AG04449 (cell line): ENCODE results near the gene RPL22.

ENCODE experiments used
- CTCF ChIA-PET: fragments of 350-600 bp; formaldehyde crosslinking; extraction: SDS; loops from one replicate; lab custom pipeline; 2021; ENCODE audit warnings: antibody characterized with exemption; lab: Yijun Ruan, JAX
- POLR2A ChIA-PET: fragments of 400-600, 350-600 bp; formaldehyde crosslinking; extraction: SDS; loops from one replicate; lab custom pipeline; 2020; ENCODE audit warnings: antibody characterized with exemption, inconsistent platforms; lab: Yijun Ruan, JAX
- DNase-seq: peaks from one replicate; pipeline ENCODE4 v3.0.0-alpha.2; 2010; ENCODE audit warnings: low read depth, low spot score
- H3K4me3 ChIP-seq: 2 replicates; pipeline ENCODE4 v1.5.1; 2011; ENCODE audit warnings: low read depth, mild to moderate bottlenecking, control low read depth, low read length
- TF ChIP-seq, protein P1 (sequence below): IDR thresholded peaks from one replicate; pipeline ENCODE4 v1.5.1; 2011; ENCODE audit warnings: mild to moderate bottlenecking, moderate library complexity, low read length, control low read depth, inconsistent platforms; ENCODE audit not compliant: insufficient read depth; ENCODE audit errors: missing control alignments

RPL22 gene

DNA sequence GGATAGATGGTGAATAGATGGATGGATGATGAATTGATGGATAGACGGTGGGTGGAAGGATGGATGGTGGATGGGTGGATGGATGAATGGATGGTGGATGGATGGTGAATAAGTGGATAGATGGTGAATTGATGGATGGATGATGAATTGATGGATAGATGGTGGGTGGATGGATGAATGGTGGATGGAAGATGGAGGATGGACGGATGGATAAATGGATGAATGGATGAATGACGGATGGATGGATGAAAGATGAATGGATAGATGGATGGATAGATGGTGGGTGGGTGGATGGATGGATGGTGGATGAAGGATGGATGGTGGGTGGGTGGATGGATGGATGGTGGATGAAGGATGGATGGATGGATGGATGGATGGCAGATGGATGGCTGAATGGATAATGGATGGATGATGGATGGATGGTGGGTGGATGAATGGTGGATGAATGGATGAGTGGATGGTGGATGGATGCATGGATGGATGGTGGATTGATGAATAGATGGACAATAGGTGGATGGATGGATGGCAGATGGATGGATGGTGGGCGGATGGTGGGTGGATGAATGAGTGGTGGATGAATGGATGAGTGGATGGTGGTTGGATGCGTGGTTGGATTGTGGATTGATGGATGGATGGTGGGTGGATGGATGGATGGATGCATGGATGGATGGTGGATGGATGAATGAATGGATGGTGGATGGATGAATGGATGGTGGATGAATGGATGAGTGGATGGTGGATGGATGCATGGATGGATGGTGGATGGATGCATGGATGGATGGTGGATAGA is 24.6 kb downstream of the RPL22 start:
- TF ChIP-seq, protein P1, sequence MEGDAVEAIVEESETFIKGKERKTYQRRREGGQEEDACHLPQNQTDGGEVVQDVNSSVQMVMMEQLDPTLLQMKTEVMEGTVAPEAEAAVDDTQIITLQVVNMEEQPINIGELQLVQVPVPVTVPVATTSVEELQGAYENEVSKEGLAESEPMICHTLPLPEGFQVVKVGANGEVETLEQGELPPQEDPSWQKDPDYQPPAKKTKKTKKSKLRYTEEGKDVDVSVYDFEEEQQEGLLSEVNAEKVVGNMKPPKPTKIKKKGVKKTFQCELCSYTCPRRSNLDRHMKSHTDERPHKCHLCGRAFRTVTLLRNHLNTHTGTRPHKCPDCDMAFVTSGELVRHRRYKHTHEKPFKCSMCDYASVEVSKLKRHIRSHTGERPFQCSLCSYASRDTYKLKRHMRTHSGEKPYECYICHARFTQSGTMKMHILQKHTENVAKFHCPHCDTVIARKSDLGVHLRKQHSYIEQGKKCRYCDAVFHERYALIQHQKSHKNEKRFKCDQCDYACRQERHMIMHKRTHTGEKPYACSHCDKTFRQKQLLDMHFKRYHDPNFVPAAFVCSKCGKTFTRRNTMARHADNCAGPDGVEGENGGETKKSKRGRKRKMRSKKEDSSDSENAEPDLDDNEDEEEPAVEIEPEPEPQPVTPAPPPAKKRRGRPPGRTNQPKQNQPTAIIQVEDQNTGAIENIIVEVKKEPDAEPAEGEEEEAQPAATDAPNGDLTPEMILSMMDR, result no peak

DNA sequence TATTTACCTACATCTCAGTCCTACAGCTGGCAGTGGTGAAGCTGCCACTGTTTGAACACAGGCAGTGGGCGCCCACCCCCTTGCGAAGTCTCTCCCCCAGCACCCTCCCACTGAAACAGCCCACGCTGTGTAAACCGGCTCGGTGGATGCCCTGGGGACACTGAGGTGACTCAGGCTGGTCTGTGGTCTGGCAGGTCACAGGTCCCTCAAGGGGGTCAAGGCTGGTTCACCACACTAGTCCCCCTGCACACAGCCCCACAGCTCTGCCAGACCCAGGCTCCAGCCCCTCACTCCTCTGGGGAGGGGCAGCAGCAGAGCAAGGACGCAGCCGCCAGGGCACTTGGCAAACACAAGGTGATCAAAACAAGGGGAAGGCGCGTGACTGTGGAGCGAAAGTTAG is 26.8 kb downstream of the RPL22 start:
- CTCF ChIA-PET, result interaction anchor here (1.0 to 2.3 kb wide), 3 partner anchors 12 to 90 kb away, joined by 3 to 9 read pairs (median 7); no protein-coding TSS in a partner anchor
- no peak for DNase-seq
- POLR2A ChIA-PET, result no interaction called here
- H3K4me3 ChIP-seq, result no peak overlapping the region
- TF ChIP-seq, protein P1, result no peak

More for the DNA sequence above, 24.6 kb downstream of the RPL22 start:
- H3K4me3 ChIP-seq, result no peak overlapping the region
- ChIA-PET CTCF (no interaction called here), POLR2A (no interaction called here)
- no peak for DNase-seq

DNA sequence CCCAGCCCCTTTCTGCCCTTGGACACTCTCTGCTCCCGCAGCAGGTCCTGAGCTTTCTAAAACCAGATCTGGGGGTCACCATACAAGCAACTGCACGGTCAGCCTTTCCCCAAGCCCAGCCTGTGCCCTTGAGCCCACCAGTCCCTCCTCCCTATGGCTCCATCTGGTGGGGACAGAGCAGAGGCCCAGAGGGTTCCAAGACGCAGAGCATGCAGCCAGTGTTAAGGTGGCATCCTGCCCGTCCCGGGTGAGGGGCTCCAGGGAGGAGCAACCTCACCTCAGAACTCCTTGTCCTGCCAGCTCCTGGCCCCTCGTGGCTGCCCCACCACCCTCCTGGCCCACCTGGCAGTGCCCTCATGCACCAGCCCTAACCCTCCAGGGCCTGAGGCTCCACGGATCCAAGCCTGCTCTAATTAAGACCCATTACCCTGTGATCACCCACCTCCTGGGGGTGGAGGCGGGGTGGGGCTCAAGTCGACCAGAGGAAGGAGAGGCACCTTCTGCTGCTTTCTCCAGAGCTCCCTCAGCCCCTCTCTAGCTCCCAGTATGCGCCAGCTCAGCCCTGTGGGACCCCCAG is 27.8 kb downstream of the RPL22 start:
- ChIA-PET POLR2A (no interaction called here), CTCF (interaction anchor here (1.0 to 2.3 kb wide), 7 partner anchors 10 to 118 kb away, joined by 3 to 9 read pairs (median 4); no protein-coding TSS in a partner anchor)
- DNase-seq, result no peak
- TF ChIP-seq, protein P1, result peak; percentile 54
- no peak overlapping the region for H3K4me3 ChIP-seq

DNA sequence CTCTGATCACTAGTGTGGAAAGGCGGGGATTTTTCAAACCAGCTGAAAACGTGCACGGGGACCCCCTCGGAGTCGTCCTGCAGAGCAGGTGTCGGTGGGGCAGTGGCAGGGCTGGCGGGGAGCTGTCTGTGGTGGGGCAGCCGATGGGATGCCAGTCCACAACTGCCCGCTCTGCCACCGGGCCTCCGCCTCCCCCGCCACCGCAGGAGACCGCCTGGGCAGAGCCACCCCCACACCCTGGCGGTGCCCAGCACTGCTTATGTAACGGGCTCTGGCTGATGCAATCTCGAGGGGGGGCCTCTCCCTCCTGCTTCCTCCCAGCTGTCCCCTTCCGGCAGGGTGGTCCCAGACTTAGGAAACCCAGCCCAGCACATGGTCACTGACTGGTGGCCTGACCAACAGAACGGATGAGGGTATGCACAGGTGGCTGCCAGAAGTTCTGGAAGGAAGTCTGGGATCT is 28.6 kb downstream of the RPL22 start:
- no peak for DNase-seq
- TF ChIP-seq, protein P1, result no peak
- POLR2A ChIA-PET, result no interaction called here
- no peak overlapping the region for H3K4me3 ChIP-seq
- CTCF ChIA-PET, result interaction anchor here (1.0 to 2.3 kb wide), 7 partner anchors 9 to 117 kb away, joined by 3 to 9 read pairs (median 4); no protein-coding TSS in a partner anchor

DNA sequence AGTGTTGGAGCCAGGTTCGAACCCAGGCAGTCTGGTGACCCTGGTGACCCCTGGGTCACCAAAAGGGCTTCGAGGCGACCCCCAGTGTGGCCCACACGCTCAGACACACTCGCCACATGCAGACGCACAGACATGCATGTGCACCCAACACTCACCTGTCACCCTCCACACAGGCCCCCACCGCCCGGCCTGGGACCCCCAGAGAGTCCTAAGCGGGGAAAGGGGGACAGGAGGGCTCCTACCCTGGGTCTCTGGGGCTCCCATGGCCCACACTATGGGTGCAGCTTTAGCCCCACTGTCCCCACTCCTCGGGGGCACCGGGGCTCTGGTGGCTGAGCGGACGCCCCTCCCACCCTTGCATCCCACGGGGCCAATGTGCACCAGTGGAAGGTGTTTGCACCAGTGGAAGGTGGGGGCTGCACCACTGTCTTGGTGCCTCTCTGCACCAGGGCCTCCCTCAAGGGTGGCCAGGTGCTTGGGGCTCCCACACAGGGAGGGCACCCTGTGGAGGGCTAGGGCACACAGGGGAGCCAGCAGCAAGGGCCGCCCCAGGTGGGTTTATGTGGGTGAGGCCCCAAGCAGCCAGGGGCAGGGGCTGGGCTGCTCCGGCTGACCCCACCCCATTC is 29.2 kb downstream of the RPL22 start:
- H3K4me3 ChIP-seq, result no peak overlapping the region
- CTCF ChIA-PET, result interaction anchor here (1.3 to 2.3 kb wide), 4 partner anchors 14 to 117 kb away, joined by 3 to 9 read pairs (median 4); no protein-coding TSS in a partner anchor
- TF ChIP-seq, protein P1, result no peak
- no peak for DNase-seq
- POLR2A ChIA-PET, result interaction anchor here (0.6 kb wide), 1 partner anchor 23 kb away, joined by 3 read pairs; no protein-coding TSS in a partner anchor
